ENCODE results near the gene AMER2. TPM values are rescaled to one million over a fixed set of nuclear protein-coding genes. Genes with fewer than 3 reads are reported as not detected.

Gene AMER2
- total and polyA plus RNA-seq, 12 donors, result 0.03 to 0.70 (median 0.29) TPM; not detected in 6

DNA sequence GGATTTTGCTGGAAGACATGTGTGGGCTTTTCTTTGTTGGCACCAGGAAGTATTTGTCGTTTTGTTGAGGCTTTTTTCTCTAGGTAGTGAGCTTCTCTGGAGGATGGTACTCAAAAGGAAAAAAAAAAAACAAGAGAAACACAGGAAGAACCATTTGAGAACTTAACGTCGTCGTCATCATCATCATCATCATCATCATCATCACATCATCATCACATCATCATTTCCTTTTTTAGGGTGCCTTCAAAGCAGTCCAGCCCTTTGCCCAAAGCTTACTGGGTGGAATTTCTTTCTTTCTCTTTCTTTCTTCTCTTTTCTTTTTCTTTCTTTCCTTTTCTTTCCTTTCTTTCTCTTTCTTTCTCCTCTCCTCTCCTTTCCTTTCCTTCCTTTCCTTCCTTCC is 2.2 kb upstream of the AMER2 start:
- peaks cover 34% of the 10 kb centered on the region for H3K27me3 ChIP-seq
- intact Hi-C loops (cut with DNase I), result no loop called here
- DNase-seq, result no peak
- no peaks in the 10 kb centered on the region for H3K36me3 ChIP-seq (replicated peaks in 1 of 2)
- no peak overlapping the region for H3K4me3 ChIP-seq
- WGBS, 4 donors, result 51 to 72% (median 66%) methylated on average over 4 of the region's 4 CpGs
- H3K4me1 ChIP-seq (replicated peaks in 1 of 2), result no peaks in the 10 kb centered on the region
- TF ChIP-seq, protein P1, sequence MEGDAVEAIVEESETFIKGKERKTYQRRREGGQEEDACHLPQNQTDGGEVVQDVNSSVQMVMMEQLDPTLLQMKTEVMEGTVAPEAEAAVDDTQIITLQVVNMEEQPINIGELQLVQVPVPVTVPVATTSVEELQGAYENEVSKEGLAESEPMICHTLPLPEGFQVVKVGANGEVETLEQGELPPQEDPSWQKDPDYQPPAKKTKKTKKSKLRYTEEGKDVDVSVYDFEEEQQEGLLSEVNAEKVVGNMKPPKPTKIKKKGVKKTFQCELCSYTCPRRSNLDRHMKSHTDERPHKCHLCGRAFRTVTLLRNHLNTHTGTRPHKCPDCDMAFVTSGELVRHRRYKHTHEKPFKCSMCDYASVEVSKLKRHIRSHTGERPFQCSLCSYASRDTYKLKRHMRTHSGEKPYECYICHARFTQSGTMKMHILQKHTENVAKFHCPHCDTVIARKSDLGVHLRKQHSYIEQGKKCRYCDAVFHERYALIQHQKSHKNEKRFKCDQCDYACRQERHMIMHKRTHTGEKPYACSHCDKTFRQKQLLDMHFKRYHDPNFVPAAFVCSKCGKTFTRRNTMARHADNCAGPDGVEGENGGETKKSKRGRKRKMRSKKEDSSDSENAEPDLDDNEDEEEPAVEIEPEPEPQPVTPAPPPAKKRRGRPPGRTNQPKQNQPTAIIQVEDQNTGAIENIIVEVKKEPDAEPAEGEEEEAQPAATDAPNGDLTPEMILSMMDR (IDR thresholded peaks at IDR 0.05), result no peak
- TF ChIP-seq POLR2A (IDR thresholded peaks at IDR 0.05), result no peak
- H3K9me3 ChIP-seq (replicated peaks in 1 of 3), result no peaks in the 10 kb centered on the region
- H3K27ac ChIP-seq, result no peak overlapping the region

DNA sequence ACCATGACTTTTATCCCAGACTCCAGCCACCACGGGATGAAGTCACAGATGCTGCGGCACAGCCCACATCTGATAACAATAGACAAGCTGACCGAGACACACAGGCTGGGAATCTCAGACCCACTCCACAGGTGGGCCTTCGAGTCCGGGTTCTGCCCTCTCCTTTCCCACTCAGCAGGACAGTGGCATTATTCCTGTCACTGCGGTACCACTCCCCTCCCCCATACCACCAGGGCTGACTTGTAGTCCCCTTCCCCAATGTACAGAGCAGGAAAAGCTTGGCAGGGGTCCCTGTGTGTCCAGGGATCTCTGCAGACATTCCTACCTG is 179 bp upstream of the AMER2 start:
- H3K4me1 ChIP-seq (replicated peaks in 1 of 2), result no peaks in the 10 kb centered on the region
- no peaks in the 10 kb centered on the region for H3K9me3 ChIP-seq (replicated peaks in 1 of 3)
- WGBS, 4 donors, result 38 to 47% (median 46%) methylated on average over 6 of the region's 6 CpGs
- H3K4me3 ChIP-seq, result no peak overlapping the region
- intact Hi-C loops (cut with DNase I), result no loop called here
- peak in 1 of 7 donors; percentile 54 for DNase-seq
- peaks cover 34% of the 10 kb centered on the region for H3K27me3 ChIP-seq
- H3K36me3 ChIP-seq (replicated peaks in 1 of 2), result no peaks in the 10 kb centered on the region
- no peak overlapping the region for H3K27ac ChIP-seq
- no peak for TF ChIP-seq POLR2A (IDR thresholded peaks at IDR 0.05)
- TF ChIP-seq, protein P1 (IDR thresholded peaks at IDR 0.05), result no peak

DNA sequence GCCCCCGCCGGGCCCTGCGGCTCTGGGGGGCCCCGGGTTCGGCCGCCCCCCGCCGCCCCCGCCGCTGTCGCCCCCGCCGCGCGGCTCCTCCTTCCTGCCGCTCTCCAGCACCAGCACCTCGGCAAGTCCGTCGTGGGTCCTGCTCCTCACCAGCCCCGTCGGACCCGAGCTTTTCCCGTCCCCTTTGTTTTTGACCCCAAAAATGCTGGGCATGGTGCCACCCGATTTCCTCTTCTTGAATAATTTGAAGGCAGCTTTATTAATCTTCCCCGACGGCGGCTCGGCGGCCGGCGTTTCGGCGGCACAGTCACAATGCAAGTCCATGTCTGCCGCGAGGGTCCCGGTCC is 945 bp downstream of the AMER2 start:
- Histone ChIP-seq H3K27me3 (peaks cover 34% of the 10 kb centered on the region), H3K4me3 (peak overlapping the region in 1 of 4 donors; percentile 59), H3K36me3 (replicated peaks in 1 of 2) (no peaks in the 10 kb centered on the region), H3K27ac (no peak overlapping the region), H3K4me1 (replicated peaks in 1 of 2) (no peaks in the 10 kb centered on the region), H3K9me3 (replicated peaks in 1 of 3) (no peaks in the 10 kb centered on the region)
- TF ChIP-seq, protein P1 (IDR thresholded peaks at IDR 0.05), result no peak
- TF ChIP-seq POLR2A (IDR thresholded peaks at IDR 0.05), result no peak
- 0 to 2% (median 1%) methylated on average over 14 to 36 of the region's 36 CpGs for WGBS, 4 donors
- intact Hi-C loops (cut with DNase I), result no loop called here
- DNase-seq, result no peak

DNA sequence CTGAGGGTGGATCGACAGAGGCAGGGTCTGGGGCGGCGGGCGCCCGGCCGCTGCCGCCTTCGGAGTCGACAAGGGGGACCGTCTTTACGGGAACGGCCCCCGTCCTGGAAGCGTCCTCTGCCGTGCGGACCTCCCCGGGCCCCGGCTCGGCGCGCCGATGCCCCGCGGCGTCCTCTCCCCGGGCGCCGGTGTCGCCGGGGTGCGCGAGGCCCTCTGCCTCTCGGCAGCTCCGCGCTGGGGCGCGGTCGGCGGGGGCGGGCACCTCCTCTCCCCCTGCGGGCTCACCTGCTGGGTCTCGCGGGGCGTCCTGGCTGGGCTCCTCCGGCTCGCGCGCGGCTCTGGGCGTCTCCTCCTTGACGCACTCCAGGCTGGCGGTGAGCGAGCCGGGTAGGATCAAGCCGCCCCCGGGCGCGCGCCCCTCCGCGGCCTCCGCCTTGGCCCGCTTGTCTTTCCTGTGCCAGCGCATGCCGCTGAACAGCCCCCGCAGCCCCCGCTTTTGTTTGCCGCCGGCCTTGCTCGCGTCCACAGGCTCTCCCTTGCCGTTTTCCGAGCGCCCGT is 1.5 kb downstream of the AMER2 start:
- DNase-seq, result peak in 1 of 7 donors; percentile 18
- 0 to 16% (median 3%) methylated on average over 3 to 75 of the region's 75 CpGs for WGBS, 4 donors
- no peaks in the 10 kb centered on the region for H3K4me1 ChIP-seq (replicated peaks in 1 of 2)
- peaks cover 34% of the 10 kb centered on the region for H3K27me3 ChIP-seq
- intact Hi-C loops (cut with DNase I), result no loop called here
- no peaks in the 10 kb centered on the region for H3K36me3 ChIP-seq (replicated peaks in 1 of 2)
- no peaks in the 10 kb centered on the region for H3K9me3 ChIP-seq (replicated peaks in 1 of 3)
- H3K4me3 ChIP-seq, result peak overlapping the region in 1 of 4 donors; percentile 59
- H3K27ac ChIP-seq, result no peak overlapping the region
- TF ChIP-seq, protein P1 (IDR thresholded peaks at IDR 0.05), result no peak
- no peak for TF ChIP-seq POLR2A (IDR thresholded peaks at IDR 0.05)
